Testis (tissue), 3 donors: ENCODE data around the gene TFAP2D. TPM values are rescaled to one million over a fixed set of nuclear protein-coding genes. Genes with fewer than 3 reads are reported as not detected.

Source experiments
- DNase-seq: peaks from one replicate; pipeline ENCODE4 v3.0.0-alpha.2; 2019
- H3K27ac ChIP-seq, 2 donors: fragments of 200-600 bp; sonication (generic); one replicate each; pipeline ENCODE4 v1.5.1; 2019
- H3K27me3 ChIP-seq: fragments of 200-600 bp; sonication (generic); one replicate; pipeline ENCODE4 v1.5.1; 2019
- H3K36me3 ChIP-seq: fragments of 200-600 bp; sonication (generic); one replicate; pipeline ENCODE4 v1.5.1; 2017; ENCODE audit warnings: low read depth; ENCODE audit errors: missing control alignments
- H3K4me1 ChIP-seq: fragments of 200-600 bp; sonication (generic); one replicate; pipeline ENCODE4 v1.5.1; 2019
- H3K4me3 ChIP-seq, 2 donors: fragments of 200-600 bp; sonication (generic); one replicate each; pipeline ENCODE4 v1.5.1; 2017 to 2019
- H3K9me3 ChIP-seq: fragments of 200-600 bp; sonication (generic); one replicate; pipeline ENCODE4 v1.5.1; 2017
- POLR2A ChIP-seq: fragments of 450-650 bp; IDR thresholded peaks from one replicate; pipeline ENCODE4 v1.6.1; 2017; ENCODE audit warnings: antibody characterized with exemption, mild to moderate bottlenecking, moderate library complexity
- WGBS, 2 donors: methylation state at CpG; one replicate each; pipeline ENCODE4 v1.1.5; 2018; 5-methylcytosine and 5-hydroxymethylcytosine counted together
- intact Hi-C: fragments of 100-400 bp; cut with DNase I; formaldehyde crosslinking; loops from one replicate; pipeline ENCODE4 v1.15.1; 2023; ENCODE audit warnings: low total_unique reads
- polyA plus RNA-seq: library from polyadenylated mRNA; stranded (reverse); fragments of 350-450 nt; fragmentation: Illumina TruSeq; extraction: RNeasy Lipid Tissue Mini Kit (QIAGEN cat#74804); gene quantifications from one replicate; pipeline ENCODE4 v1.2.3, GENCODE V29; 2014; ENCODE audit warnings: low read depth, low replicate concordance; ENCODE audit not compliant: insufficient read depth
- total RNA-seq, 2 donors: library from RNA; depleted of rRNA; stranded (reverse); fragments of >200 nt; gene quantifications; one replicate each; pipeline ENCODE4 v1.2.3, GENCODE V29; 2016
- TF ChIP-seq, protein P1 (sequence below), 3 experiments: fragments of 450-650 bp in 2 of 3; fragments of 200-600 bp in 1 of 3; sonication (generic) in 1 of 3; IDR thresholded peaks; one replicate each; pipeline ENCODE4 v1.5.1; 2016 to 2019; ENCODE audit warnings: antibody characterized with exemption in 3 of 3, mild to moderate bottlenecking in 2 of 3, moderate library complexity in 1 of 3

Gene TFAP2D
- total and polyA plus RNA-seq, 3 donors from 2014 or later: not detected

DNA sequence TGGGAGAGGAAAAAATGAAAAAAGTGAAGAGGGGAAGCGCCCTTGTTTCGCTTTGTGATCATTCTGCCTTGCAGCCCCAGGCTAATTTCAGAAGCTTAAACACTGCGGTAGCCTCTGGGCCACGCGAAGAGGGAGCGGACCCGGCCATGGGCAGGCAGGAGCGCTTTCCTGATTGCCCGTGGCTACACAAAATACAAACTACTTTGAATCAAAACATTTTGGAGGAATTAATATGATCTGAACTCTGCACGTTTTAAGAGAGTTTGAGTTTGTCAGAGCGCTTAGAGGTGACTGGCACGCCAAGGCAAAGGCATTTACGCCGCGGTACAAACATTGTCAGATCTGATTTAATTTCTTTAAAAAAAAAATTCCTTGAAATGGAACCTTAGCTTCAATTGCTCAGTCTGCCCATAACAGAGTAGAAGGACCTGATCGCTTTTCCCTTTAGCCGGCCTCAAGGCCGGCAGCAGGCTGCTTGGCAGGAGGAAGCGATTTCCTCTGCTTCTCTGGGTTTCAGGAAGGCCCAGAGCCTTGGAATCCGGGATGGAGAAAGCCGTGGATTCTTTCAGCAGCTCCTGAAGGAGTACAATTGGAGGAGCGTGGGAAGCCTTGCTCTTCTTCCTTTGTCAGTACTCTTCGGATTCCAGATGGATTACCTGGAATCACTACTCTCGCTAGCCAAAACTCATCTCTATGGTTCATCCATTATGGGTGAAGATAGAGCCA, 9.7 kb downstream of the TFAP2D start:
- TF ChIP-seq, protein P1, sequence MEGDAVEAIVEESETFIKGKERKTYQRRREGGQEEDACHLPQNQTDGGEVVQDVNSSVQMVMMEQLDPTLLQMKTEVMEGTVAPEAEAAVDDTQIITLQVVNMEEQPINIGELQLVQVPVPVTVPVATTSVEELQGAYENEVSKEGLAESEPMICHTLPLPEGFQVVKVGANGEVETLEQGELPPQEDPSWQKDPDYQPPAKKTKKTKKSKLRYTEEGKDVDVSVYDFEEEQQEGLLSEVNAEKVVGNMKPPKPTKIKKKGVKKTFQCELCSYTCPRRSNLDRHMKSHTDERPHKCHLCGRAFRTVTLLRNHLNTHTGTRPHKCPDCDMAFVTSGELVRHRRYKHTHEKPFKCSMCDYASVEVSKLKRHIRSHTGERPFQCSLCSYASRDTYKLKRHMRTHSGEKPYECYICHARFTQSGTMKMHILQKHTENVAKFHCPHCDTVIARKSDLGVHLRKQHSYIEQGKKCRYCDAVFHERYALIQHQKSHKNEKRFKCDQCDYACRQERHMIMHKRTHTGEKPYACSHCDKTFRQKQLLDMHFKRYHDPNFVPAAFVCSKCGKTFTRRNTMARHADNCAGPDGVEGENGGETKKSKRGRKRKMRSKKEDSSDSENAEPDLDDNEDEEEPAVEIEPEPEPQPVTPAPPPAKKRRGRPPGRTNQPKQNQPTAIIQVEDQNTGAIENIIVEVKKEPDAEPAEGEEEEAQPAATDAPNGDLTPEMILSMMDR (IDR thresholded peaks at IDR 0.05): no peak
- no peak for TF ChIP-seq POLR2A
- WGBS, 2 donors: 2 to 4% methylated on average over 24 of the region's 24 CpGs

DNA sequence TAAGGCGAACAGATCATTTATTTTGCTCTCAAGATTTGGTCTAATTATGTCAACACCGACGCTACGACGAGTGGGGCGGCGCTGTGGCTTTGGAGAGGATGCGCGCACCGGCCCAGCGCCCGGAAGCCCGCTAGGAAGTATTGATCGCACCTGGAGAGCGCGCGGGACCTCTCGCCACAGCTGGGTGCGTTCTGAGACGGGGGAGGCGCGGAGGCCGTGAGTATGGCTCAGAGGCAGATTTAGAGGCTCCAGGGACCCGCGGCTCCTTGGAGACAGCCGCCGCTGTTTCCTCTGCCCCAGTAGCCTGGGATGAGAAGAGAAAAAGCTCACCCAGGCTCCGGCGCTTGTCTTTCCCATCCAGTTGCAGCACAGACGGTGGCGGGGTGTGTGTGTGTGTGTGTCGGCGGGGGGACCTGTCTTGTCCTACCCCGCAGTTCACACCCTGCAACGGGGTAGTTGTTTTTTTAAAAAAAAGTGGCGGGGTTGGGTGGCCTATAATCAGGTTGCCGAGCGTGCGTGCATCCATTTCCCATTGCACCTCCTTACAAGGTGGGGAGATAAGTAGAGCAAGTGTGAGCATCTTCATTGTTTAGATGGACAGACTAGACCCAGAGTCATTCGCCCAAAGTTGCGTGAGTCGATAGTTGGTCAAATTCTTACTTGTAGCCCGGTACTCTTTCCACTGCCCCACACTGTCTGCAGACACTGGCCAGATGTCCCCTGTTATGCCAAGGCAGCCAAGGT, 11.2 kb downstream of the TFAP2D start:
- intact Hi-C loops: no loop called here
- DNase-seq: no peak
- TF ChIP-seq POLR2A: no peak
- TF ChIP-seq, protein P1 (IDR thresholded peaks at IDR 0.05): no peak
- no peaks in the 10 kb centered on the region for H3K4me1 ChIP-seq
- no peak overlapping the region for H3K4me3 ChIP-seq
- no peaks in the 10 kb centered on the region for H3K9me3 ChIP-seq
- H3K27ac ChIP-seq: no peak overlapping the region
- H3K36me3 ChIP-seq: no peaks in the 10 kb centered on the region
- WGBS, 2 donors: 1 to 3% methylated on average over 29 to 43 of the region's 43 CpGs
- no peaks in the 10 kb centered on the region for H3K27me3 ChIP-seq

More for the DNA sequence above, 9.7 kb downstream of the TFAP2D start:
- DNase-seq: no peak
- no peak overlapping the region for H3K4me3 ChIP-seq
- no peaks in the 10 kb centered on the region for H3K27me3 ChIP-seq
- H3K27ac ChIP-seq: no peak overlapping the region
- no peaks in the 10 kb centered on the region for H3K4me1 ChIP-seq
- H3K9me3 ChIP-seq: no peaks in the 10 kb centered on the region
- no peaks in the 10 kb centered on the region for H3K36me3 ChIP-seq
- intact Hi-C loops: no loop called here

DNA sequence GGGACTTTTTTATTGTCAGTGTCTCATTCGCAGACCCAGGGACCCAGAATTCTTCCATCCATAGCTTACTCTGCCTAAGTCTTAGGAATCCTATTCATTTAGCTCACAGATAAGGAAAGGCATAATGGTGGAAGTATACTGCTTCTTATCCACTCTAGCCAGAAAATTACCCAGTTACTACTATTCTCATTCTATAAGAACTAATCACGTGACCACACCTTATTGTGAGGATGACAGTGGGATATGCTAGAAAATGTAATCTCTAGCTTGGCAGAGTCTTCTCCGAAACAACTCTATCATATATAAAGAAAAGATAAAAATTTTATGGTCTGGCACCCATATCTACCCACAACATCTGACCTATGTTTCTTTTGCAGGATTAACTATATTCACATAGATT, 21.2 kb downstream of the TFAP2D start:
- TF ChIP-seq, protein P1 (IDR thresholded peaks at IDR 0.05): no peak
- TF ChIP-seq POLR2A: no peak
- 56 to 59% methylated on average over 3 of the region's 3 CpGs for WGBS, 2 donors
- intact Hi-C loops: no loop called here
- H3K4me3 ChIP-seq: no peak overlapping the region
- H3K27ac ChIP-seq: no peak overlapping the region
- no peaks in the 10 kb centered on the region for H3K27me3 ChIP-seq
- no peaks in the 10 kb centered on the region for H3K9me3 ChIP-seq
- H3K36me3 ChIP-seq: no peaks in the 10 kb centered on the region
- no peak for DNase-seq
- no peaks in the 10 kb centered on the region for H3K4me1 ChIP-seq

DNA sequence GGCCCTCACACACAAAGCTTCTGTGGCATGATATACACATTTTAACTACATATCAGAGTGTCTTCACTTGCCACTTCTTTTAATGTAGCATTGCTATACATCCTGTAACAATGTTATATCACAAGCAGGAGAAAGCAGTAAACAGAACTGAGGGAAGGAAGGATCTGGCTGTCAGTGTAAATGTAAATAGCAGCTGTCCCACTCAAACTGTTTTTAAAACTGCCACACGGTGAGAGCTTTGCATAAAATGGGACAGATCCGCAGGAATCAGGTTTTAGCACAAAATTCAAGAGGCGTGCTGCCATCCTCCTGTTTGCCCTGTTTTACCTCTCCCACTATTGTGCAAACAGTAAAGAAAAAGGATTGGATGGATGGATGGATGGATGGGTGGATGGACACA, 28.8 kb downstream of the TFAP2D start:
- Histone ChIP-seq H3K4me3 (no peak overlapping the region), H3K27me3 (no peaks in the 10 kb centered on the region), H3K9me3 (no peaks in the 10 kb centered on the region), H3K36me3 (no peaks in the 10 kb centered on the region), H3K27ac (no peak overlapping the region), H3K4me1 (no peaks in the 10 kb centered on the region)
- TF ChIP-seq, protein P1 (IDR thresholded peaks at IDR 0.05): no peak
- TF ChIP-seq POLR2A: no peak
- no peak for DNase-seq
- intact Hi-C loops: no loop called here
- 57 to 66% methylated on average over 3 of the region's 3 CpGs for whole genome bisulfite sequencing, 2 donors
